Sigmoid colon (tissue), 7 donors: ENCODE measurements around the gene F13A1. TPM values are rescaled to one million over a fixed set of nuclear protein-coding genes. Genes with fewer than 3 reads are reported as not detected.

Experiments used
- DNase-seq: peaks from one replicate; pipeline ENCODE4 v3.0.0-alpha.2; 2019
- H3K27ac ChIP-seq, 4 donors: fragments of 200-600 bp; sonication (generic); one replicate each; pipeline ENCODE4 v1.5.1; 2016 to 2019; ENCODE audit warnings: mild to moderate bottlenecking in 1 of 4
- H3K27me3 ChIP-seq, 3 donors: fragments of 200-600 bp; sonication (generic); one replicate each; pipeline ENCODE4 v1.5.1; 2019; ENCODE audit warnings: mild to moderate bottlenecking in 1 of 3
- H3K36me3 ChIP-seq, 4 donors: fragments of 200-600 bp; sonication (generic); one replicate each; pipeline ENCODE4 v1.5.1; 2016 to 2019
- H3K4me1 ChIP-seq, 4 donors: fragments of 200-600 bp; sonication (generic); one replicate each; pipeline ENCODE4 v1.5.1; 2017 to 2019
- H3K4me3 ChIP-seq, 4 donors: fragments of 200-600 bp; sonication (generic); one replicate each; pipeline ENCODE4 v1.5.1; 2017 to 2019; ENCODE audit warnings: mild to moderate bottlenecking in 2 of 4, moderate library complexity in 1 of 4
- H3K9me3 ChIP-seq, 4 donors: fragments of 200-600 bp in 3 of 4; sonication (generic) in 3 of 4; one replicate each; pipeline versions ENCODE4 v1.5.1 to v1.6.1; 2013 to 2019
- CTCF ChIP-seq, 4 experiments: fragments of 450-650 bp in 3 of 4; fragments of 200-600 bp in 1 of 4; IDR thresholded peaks; one replicate each; pipeline ENCODE4 v1.5.1; 2016 to 2019; ENCODE audit warnings: antibody characterized with exemption in 4 of 4, mild to moderate bottlenecking in 3 of 4, moderate library complexity in 2 of 4
- EP300 ChIP-seq, 4 donors: sonication (generic); formaldehyde crosslinking; IDR thresholded peaks; one replicate each; pipeline ENCODE4 v1.6.1; 2017; ENCODE audit warnings: antibody characterized with exemption in 4 of 4
- POLR2A ChIP-seq, 2 donors: fragments of 450-650 bp; IDR thresholded peaks; one replicate each; pipeline ENCODE4 v1.6.1; 2016; ENCODE audit warnings: antibody characterized with exemption in 2 of 2, mild to moderate bottlenecking in 2 of 2, moderate library complexity in 2 of 2
- POLR2AphosphoS5 ChIP-seq, 4 donors: sonication (generic); formaldehyde crosslinking; IDR thresholded peaks; one replicate each; pipeline ENCODE4 v1.6.1; 2017; ENCODE audit warnings: antibody characterized with exemption in 4 of 4
- WGBS, 2 donors: extraction: QIAGEN DNeasy Blood & Tissue Kit; methylation state at CpG; one replicate each; pipeline ENCODE4 v1.1.7; 2013; 5-methylcytosine and 5-hydroxymethylcytosine counted together
- intact Hi-C: fragments of 100-400 bp; cut with DNase I; formaldehyde crosslinking; loops from one replicate; pipeline ENCODE4 v1.15.1; 2023
- polyA plus RNA-seq, 3 donors: library from polyadenylated mRNA; stranded (reverse); fragments of 200-250 nt; gene quantifications; one replicate each; pipeline ENCODE4 v1.2.3, GENCODE V29; 2013
- total RNA-seq, 4 donors: library from RNA; depleted of rRNA; stranded (reverse); fragments of >200 nt; gene quantifications; one replicate each; pipeline ENCODE4 v1.1.0, GENCODE V29; 2016
- donor health status: healthy with polysubstance abuse.
- donor health status: Bipolar disorder and iron deficiency.
- donor health status: healthy.

The F13A1 gene
- total and polyA plus RNA-seq, 7 donors: 14.1 to 196 (median 47.9) TPM

DNA sequence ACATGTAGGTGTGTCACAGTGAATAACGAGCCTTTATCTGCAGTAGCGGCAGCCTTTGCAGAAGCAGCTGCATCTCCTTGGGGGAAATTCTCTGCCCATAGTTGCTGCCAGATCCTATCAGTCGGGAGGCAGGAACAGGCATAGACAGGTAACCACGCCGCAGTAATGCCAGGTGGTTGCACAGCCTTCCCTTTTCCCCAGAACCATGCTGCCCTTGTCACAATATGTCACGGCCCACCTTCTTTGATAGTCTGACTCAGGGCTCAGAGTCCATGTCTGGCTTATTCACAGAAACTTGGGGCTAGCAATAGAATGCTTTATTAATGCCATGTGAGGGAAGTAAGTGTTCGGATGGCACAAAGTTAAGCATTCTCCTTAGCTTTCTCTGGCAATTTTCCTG is 76.6 kb downstream of the F13A1 start:
- 16 to 78% methylated on average over 7 of the region's 7 CpGs for WGBS, 2 donors
- no peak overlapping the region for H3K4me3 ChIP-seq
- no peak for DNase-seq
- H3K4me1 ChIP-seq: no peaks in the 10 kb centered on the region
- intact Hi-C loops: no loop called here
- H3K27ac ChIP-seq: no peak overlapping the region
- no peaks in the 10 kb centered on the region for H3K27me3 ChIP-seq
- no peak for TF ChIP-seq EP300 (IDR thresholded peaks at IDR 0.05)
- no peak for TF ChIP-seq POLR2A (IDR thresholded peaks at IDR 0.05)
- TF ChIP-seq POLR2AphosphoS5 (IDR thresholded peaks at IDR 0.05): no peak
- no peak for TF ChIP-seq CTCF (IDR thresholded peaks at IDR 0.05)
- no peaks in the 10 kb centered on the region for H3K36me3 ChIP-seq
- no peaks in the 10 kb centered on the region for H3K9me3 ChIP-seq

- Histone ChIP-seq H3K27ac (no peak overlapping the region), H3K27me3 (no peaks in the 10 kb centered on the region), H3K4me3 (no peak overlapping the region), H3K9me3 (no peaks in the 10 kb centered on the region), H3K4me1 (no peaks in the 10 kb centered on the region), H3K36me3 (no peaks in the 10 kb centered on the region)
- TF ChIP-seq CTCF (IDR thresholded peaks at IDR 0.05) (no peak), POLR2AphosphoS5 (IDR thresholded peaks at IDR 0.05) (no peak), EP300 (IDR thresholded peaks at IDR 0.05) (no peak)
- 58 to 68% methylated on average over 5 of the region's 5 CpGs for WGBS, 2 donors
- no peak for DNase-seq
- intact Hi-C loops: no loop called here
Observed at GRCh38 chr6:6239598-6240581, 80.6 kb downstream of the F13A1 start.

GRCh38 chr6:6236730-6237469 is 83.6 kb downstream of the F13A1 start:
- no peak for DNase-seq
- Histone ChIP-seq H3K4me3 (no peak overlapping the region), H3K27me3 (no peaks in the 10 kb centered on the region), H3K4me1 (no peaks in the 10 kb centered on the region), H3K27ac (no peak overlapping the region), H3K9me3 (no peaks in the 10 kb centered on the region), H3K36me3 (no peaks in the 10 kb centered on the region)
- WGBS, 2 donors: 69 to 85% methylated on average over 6 of the region's 6 CpGs
- intact Hi-C loops: no loop called here
- TF ChIP-seq EP300 (IDR thresholded peaks at IDR 0.05) (no peak), POLR2A (IDR thresholded peaks at IDR 0.05) (no peak), POLR2AphosphoS5 (IDR thresholded peaks at IDR 0.05) (no peak), CTCF (IDR thresholded peaks at IDR 0.05) (no peak)

DNA sequence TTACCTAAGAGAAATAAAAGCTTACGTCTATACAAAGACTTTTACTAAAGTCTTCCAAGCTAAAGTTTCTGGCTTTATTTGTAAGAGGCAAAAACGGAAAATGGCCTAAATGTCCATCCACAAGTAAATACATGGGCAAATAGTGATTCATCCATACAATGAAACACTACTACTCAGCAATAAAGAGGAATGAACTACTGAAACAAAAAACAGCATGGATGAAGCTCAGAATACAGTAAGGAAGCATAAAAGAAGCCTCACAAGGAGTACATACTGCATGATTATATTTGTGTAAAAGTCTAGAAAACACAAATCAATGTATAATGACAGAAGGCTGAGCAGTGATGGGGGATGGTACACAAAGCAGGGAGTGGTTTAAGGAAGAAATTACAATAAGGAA is 84.7 kb downstream of the F13A1 start:
- intact Hi-C loops: no loop called here
- no peak overlapping the region for H3K27ac ChIP-seq
- WGBS, 2 donors: 23 to 79% methylated on average over 2 of the region's 2 CpGs

More for the DNA sequence above, 84.7 kb downstream of the F13A1 start:
- Histone ChIP-seq H3K27me3 (no peaks in the 10 kb centered on the region), H3K4me1 (no peaks in the 10 kb centered on the region), H3K9me3 (no peaks in the 10 kb centered on the region), H3K36me3 (no peaks in the 10 kb centered on the region), H3K4me3 (no peak overlapping the region)
- no peak for DNase-seq
- TF ChIP-seq POLR2A (IDR thresholded peaks at IDR 0.05) (no peak), EP300 (IDR thresholded peaks at IDR 0.05) (no peak), POLR2AphosphoS5 (IDR thresholded peaks at IDR 0.05) (no peak), CTCF (IDR thresholded peaks at IDR 0.05) (no peak)
